Activated T-helper 2 cell treated with anti-CD3 and anti-CD28 coated beads, Interferon-gamma antibody, Interleukin-2, Interleukin-4, amounts not matched to agents 10 μg/mL and 5 μg/mL and 100 μg/mL, durations not matched to agents 14 hours and 24 hours and 36 hours (primary cell): ENCODE results near the gene FUNDC2. TPM values are rescaled to one million over a fixed set of nuclear protein-coding genes. Genes with fewer than 3 reads are reported as not detected.

Experiments
- DNase-seq: peaks from one replicate; pipeline ENCODE4 v3.0.0; 2021; ENCODE audit warnings: low spot score
- H3K27ac Mint-ChIP-seq: one replicate; pipeline ENCODE4 v1.8.0; 2021; ENCODE audit warnings: mixed read lengths
- H3K27me3 Mint-ChIP-seq: one replicate; pipeline ENCODE4 v1.8.0; 2021; ENCODE audit warnings: low read depth, mixed read lengths
- H3K36me3 Mint-ChIP-seq: one replicate; pipeline ENCODE4 v1.8.0; 2021; ENCODE audit warnings: low read depth, mixed read lengths
- H3K4me1 Mint-ChIP-seq: one replicate; pipeline ENCODE4 v1.8.0; 2021; ENCODE audit warnings: low read depth, mixed read lengths
- H3K4me3 Mint-ChIP-seq: one replicate; pipeline ENCODE4 v1.8.0; 2021; ENCODE audit warnings: low read depth, mild to moderate bottlenecking, moderate library complexity, mixed read lengths
- H3K9me3 Mint-ChIP-seq: one replicate; pipeline ENCODE4 v1.8.0; 2021; ENCODE audit warnings: mixed read lengths
- intact Hi-C: fragments of 100-400 bp; cut with micrococcal nuclease; formaldehyde crosslinking; loops from one replicate; pipeline ENCODE4 v1.15.1; 2023
- total RNA-seq: library from RNA; stranded (reverse); gene quantifications from 2 replicates; pipeline ENCODE4 v1.2.3, GENCODE V29; 2022

The FUNDC2 gene
- total RNA-seq, 1 donor from 2014 or later: 70.7 TPM

DNA sequence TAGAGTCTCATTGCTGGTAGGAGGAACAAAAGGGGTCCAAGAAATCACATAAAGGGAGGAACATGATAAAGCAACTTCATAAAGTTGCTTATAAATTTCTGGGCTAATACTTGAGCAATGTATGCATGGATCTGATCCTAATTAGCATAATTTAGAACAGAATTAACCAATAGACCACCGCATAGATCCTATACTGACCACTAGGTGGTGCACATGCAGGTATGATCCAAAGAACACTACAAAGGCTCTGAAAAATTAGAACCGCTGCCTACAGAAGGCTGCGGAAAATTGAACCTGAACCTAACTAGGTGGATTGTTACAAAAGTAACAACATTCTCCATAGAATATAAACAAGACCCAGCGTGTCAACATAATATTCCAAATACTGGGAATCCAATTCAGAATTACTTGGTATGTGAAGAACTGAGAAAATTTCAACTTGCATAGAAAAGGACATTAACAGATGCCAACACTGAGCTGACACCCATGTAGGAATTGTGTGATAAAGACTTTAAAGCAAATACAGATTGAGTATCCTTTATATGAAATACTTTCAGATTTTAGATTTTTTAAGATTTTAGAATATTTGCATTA is 67.9 kb downstream of the FUNDC2 start:
- no peaks in the 10 kb centered on the region for H3K4me1 Mint-ChIP-seq
- no peaks in the 10 kb centered on the region for H3K27me3 Mint-ChIP-seq
- peaks cover 36% of the 10 kb centered on the region for H3K36me3 Mint-ChIP-seq
- DNase-seq: no peak
- intact Hi-C loops: loop anchor here (5.0 kb wide), 1 partner anchor 123 kb away; the partner anchor contains the start of gene VBP1
- no peak overlapping the region for H3K4me3 Mint-ChIP-seq
- no peaks in the 10 kb centered on the region for H3K9me3 Mint-ChIP-seq
- H3K27ac Mint-ChIP-seq: no peak overlapping the region

DNA sequence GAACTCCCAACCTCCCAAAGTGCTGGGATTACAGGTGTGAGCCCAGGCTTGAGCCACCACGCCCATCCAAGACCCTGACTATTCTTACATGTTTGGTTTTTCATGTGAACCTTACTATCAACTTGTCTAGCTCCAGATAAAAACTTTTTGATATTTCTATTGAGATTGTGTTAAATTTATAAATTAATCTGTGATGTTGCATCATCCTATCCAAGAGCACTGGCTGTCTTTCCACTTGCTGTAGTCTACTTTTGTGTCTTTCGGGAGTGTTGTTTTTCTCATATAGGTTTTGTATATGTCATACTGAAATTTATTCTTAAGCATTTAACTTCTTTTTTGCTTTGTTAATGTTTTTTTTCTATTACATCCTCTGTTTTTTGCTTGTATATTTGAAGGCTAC is 79.3 kb downstream of the FUNDC2 start:
- peaks cover 6% of the 10 kb centered on the region for H3K4me1 Mint-ChIP-seq
- H3K27ac Mint-ChIP-seq: no peak overlapping the region
- DNase-seq: no peak
- no peak overlapping the region for H3K4me3 Mint-ChIP-seq
- intact Hi-C loops: no loop called here
- peaks cover 55% of the 10 kb centered on the region for H3K36me3 Mint-ChIP-seq
- H3K9me3 Mint-ChIP-seq: peaks cover 3% of the 10 kb centered on the region
- no peaks in the 10 kb centered on the region for H3K27me3 Mint-ChIP-seq

DNA sequence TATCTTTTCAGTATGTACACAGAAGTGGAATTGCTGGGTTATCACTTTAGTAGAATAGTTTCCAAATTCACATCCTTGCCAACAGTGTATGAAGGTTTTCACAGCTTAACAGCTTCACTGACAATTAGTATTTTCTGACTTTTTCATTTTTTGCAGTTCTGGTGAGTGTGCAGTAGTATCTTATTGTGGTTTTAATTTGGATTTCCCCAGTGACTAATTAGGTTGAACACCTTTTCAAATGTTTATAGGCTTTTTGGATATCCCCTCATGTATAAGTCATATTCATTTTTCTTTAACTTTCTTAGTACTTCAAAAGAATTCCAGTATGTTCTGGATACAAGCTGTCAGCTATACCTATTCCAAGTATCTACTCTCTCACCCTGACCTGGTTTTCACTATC is 81.8 kb downstream of the FUNDC2 start:
- Mint-ChIP-seq H3K4me1 (peaks cover 3% of the 10 kb centered on the region), H3K9me3 (peaks cover 3% of the 10 kb centered on the region), H3K27ac (no peak overlapping the region), H3K36me3 (peaks cover 63% of the 10 kb centered on the region), H3K4me3 (no peak overlapping the region), H3K27me3 (no peaks in the 10 kb centered on the region)
- intact Hi-C loops: no loop called here
- DNase-seq: no peak

Other genes starting within 250 kb of the FUNDC2 start
- gene MPP1, start 221.4 kb upstream of the FUNDC2 start, total RNA-seq: 27.7 and 31.5 TPM in 2 replicates
- not detected in 2 replicates for gene SMIM9, start 192.2 kb upstream of the FUNDC2 start, total RNA-seq
- 25.6 and 27.0 TPM in 2 replicates for gene F8A1, start 140.5 kb upstream of the FUNDC2 start, total RNA-seq
- gene F8, start 4.1 kb upstream of the FUNDC2 start, total RNA-seq: 3.6 and 3.7 TPM in 2 replicates
- gene CMC4, start 44.3 kb downstream of the FUNDC2 start, total RNA-seq: 1.9 and 4.3 TPM in 2 replicates
- gene MTCP1, start 44.3 kb downstream of the FUNDC2 start, total RNA-seq: 12.3 and 19.0 TPM in 2 replicates
- 29.3 and 34.9 TPM in 2 replicates for gene BRCC3, start 44.7 kb downstream of the FUNDC2 start, total RNA-seq
- gene VBP1, start 189.6 kb downstream of the FUNDC2 start, total RNA-seq: 73.7 and 76.3 TPM in 2 replicates
- gene RAB39B, start 237.6 kb downstream of the FUNDC2 start, total RNA-seq: 8.3 and 9.4 TPM in 2 replicates